ENCODE measurements around the gene HLTF. TPM values are rescaled to one million over a fixed set of nuclear protein-coding genes. Genes with fewer than 3 reads are reported as not detected.

Gene HLTF
- total and polyA plus RNA-seq, 2 of the 13 experiments (the other 11 are each of a cell fraction or from before 2014, with no cell fraction given), result 12.0 to 22.9 TPM

GRCh38 chr3:149129326-149130205 lies 43.2 kb upstream of the HLTF start, which contains the start of gene HPS3 (continued):
- TF ChIP-seq ZNF672 (CRISPR knock-in tag; IDR thresholded peaks at IDR 0.05) (no peak), PCBP1 (IDR thresholded peaks at IDR 0.05; ENCODE audit: borderline replicate concordance, low read depth, low read length) (0 out of 2 replicates have a peak, but pooled peaks have one; percentile 21), NFE2L2 (IDR thresholded peaks at IDR 0.05; ENCODE audit: low read length) (no peak), SNRNP70 (IDR thresholded peaks at IDR 0.05; ENCODE audit: low read depth, low read length) (no peak), ATAD3A (CRISPR knock-in tag; IDR thresholded peaks at IDR 0.05) (no peak), CREB1 (IDR thresholded peaks at IDR 0.05) (peak; percentile 77), CREB1 (CRISPR knock-in tag; IDR thresholded peaks at IDR 0.05) (peak; percentile 83), WIZ (CRISPR knock-in tag; IDR thresholded peaks at IDR 0.05) (no peak), ZBTB3 (CRISPR knock-in tag; IDR thresholded peaks at IDR 0.05; ENCODE audit: borderline replicate concordance, low read depth) (no peak), ZNF343 (CRISPR knock-in tag; IDR thresholded peaks at IDR 0.05) (no peak), ZNF563 (CRISPR knock-in tag; IDR thresholded peaks at IDR 0.05) (peak; percentile 74), CCAR2 (optimal IDR thresholded peaks at IDR 0.05; ENCODE audit: low read depth, low read length) (no peak), RAD21 (CRISPR knock-in tag; IDR thresholded peaks at IDR 0.05) (peak; percentile 38; the same call in 1 of the 2 replicates)
- TF ChIP-seq, protein P1, sequence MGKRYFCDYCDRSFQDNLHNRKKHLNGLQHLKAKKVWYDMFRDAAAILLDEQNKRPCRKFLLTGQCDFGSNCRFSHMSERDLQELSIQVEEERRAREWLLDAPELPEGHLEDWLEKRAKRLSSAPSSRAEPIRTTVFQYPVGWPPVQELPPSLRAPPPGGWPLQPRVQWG (CRISPR knock-in tag; IDR thresholded peaks at IDR 0.05; ENCODE audit: borderline replicate concordance, low read depth), result peak; percentile 88; the same call in 1 of the 2 replicates
- TF ChIP-seq, protein P2, sequence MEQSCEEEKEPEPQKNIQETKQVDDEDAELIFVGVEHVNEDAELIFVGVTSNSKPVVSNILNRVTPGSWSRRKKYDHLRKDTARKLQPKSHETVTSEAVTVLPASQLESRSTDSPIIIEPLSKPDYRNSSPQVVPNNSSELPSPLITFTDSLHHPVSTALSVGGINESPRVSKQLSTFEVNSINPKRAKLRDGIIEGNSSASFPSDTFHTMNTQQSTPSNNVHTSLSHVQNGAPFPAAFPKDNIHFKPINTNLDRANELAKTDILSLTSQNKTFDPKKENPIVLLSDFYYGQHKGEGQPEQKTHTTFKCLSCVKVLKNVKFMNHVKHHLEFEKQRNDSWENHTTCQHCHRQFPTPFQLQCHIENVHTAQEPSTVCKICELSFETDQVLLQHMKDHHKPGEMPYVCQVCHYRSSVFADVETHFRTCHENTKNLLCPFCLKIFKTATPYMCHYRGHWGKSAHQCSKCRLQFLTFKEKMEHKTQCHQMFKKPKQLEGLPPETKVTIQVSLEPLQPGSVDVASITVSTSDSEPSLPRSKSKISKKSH (CRISPR knock-in tag; IDR thresholded peaks at IDR 0.05; ENCODE audit: borderline replicate concordance), result peak; percentile 12; the same call in 1 of the 2 replicates
- TF ChIP-seq, protein P3, sequence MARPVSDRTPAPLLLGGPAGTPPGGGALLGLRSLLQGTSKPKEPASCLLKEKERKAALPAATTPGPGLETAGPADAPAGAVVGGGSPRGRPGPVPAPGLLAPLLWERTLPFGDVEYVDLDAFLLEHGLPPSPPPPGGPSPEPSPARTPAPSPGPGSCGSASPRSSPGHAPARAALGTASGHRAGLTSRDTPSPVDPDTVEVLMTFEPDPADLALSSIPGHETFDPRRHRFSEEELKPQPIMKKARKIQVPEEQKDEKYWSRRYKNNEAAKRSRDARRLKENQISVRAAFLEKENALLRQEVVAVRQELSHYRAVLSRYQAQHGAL (CRISPR knock-in tag; IDR thresholded peaks at IDR 0.05; ENCODE audit: not compliant biosample characterization), result no peak
- TF ChIP-seq, protein P4, sequence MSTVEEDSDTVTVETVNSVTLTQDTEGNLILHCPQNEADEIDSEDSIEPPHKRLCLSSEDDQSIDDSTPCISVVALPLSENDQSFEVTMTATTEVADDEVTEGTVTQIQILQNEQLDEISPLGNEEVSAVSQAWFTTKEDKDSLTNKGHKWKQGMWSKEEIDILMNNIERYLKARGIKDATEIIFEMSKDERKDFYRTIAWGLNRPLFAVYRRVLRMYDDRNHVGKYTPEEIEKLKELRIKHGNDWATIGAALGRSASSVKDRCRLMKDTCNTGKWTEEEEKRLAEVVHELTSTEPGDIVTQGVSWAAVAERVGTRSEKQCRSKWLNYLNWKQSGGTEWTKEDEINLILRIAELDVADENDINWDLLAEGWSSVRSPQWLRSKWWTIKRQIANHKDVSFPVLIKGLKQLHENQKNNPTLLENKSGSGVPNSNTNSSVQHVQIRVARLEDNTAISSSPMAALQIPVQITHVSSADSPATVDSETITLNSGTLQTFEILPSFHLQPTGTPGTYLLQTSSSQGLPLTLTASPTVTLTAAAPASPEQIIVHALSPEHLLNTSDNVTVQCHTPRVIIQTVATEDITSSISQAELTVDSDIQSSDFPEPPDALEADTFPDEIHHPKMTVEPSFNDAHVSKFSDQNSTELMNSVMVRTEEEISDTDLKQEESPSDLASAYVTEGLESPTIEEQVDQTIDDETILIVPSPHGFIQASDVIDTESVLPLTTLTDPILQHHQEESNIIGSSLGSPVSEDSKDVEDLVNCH (CRISPR knock-in tag; IDR thresholded peaks at IDR 0.05), result no peak
